ENCODE results near the gene NUP153. TPM values are rescaled to one million over a fixed set of nuclear protein-coding genes. Genes with fewer than 3 reads are reported as not detected.
"Not testable (repeated sequence)": the region's sequence is repeated elsewhere in the genome, so short reads cannot be mapped to it uniquely, and the experiment has no call there.

NUP153 gene
- total RNA-seq, 2 donors from 2014 or later = 29.4 to 31.4 TPM

- intact Hi-C loops (cut with DNase I, micrococcal nuclease) = no loop called here
- ATAC-seq (peak; percentile 73), DNase-seq (no peak)
These were observed 76.8 kb downstream of the NUP153 start for GRCh38 chr6:17629824-17630510.

- DNase-seq (no peak), ATAC-seq (no peak)
- intact Hi-C loops (cut with DNase I, micrococcal nuclease) = no loop called here
These were observed 77.9 kb downstream of the NUP153 start for GRCh38 chr6:17628873-17629272.

DNA sequence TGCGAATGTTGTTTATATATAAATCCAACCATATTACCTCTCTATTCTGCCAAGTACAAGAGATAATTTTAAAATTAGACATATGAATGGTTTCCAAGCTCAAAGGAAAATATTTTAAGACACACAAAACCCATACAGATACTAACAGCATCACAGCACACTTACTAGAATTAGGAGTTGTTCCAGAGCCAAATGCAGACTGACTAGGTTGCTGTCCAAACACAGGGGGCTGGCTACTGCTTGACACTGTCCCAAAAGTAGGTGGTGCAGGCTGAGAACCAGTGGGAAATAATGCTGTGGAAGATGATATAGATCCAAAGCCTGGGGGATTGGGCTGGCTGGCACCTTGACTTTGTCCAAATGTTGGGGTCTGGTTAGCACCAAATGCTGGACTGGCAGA lies 82.3 kb downstream of the NUP153 start:
- intact Hi-C loops (cut with DNase I, micrococcal nuclease) = no loop called here
- ATAC-seq = no peak
- no peak for DNase-seq

DNA sequence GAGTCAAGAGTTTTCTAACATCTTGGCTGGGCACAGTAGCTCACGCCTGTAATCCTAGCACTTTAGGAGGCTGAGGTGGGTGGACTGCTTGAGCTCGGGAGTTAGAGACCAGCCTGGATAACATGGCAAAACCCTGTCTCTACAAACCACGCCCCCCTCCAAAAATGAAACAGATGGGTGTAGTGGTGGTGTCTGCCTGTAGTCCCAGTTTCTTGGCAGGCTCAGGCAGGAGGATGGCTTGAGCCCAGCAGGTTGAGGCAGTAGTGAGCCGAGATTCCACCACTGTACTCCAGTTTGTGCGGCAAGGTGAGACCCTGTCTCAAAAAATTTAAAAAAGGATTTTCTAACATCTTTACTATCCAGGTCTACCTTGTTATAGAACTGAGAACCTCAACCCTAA lies 84.6 kb downstream of the NUP153 start:
- intact Hi-C loops (cut with DNase I, micrococcal nuclease) = no loop called here
- DNase-seq (no peak), ATAC-seq (no peak)

DNA sequence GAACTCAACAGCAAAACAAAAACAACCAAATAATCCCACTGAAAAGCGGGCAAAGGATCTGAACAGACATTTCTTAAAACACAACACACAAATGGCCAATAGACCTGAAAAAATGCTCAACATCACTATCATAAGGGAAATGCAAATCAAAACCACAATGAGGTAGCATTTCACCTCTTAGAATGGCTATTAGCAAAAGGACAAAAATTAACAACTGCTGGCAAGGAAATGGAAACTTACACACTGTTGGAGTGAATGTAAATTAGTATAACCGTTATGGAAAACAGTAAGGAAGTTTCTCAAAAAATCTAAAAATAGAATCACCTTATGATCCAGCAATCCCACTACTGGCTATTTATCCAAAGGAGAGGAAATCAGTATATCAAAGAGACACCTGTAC lies 85.7 kb downstream of the NUP153 start:
- no peak for ATAC-seq
- intact Hi-C loops (cut with DNase I, micrococcal nuclease) = no loop called here
- no peak for DNase-seq

DNA sequence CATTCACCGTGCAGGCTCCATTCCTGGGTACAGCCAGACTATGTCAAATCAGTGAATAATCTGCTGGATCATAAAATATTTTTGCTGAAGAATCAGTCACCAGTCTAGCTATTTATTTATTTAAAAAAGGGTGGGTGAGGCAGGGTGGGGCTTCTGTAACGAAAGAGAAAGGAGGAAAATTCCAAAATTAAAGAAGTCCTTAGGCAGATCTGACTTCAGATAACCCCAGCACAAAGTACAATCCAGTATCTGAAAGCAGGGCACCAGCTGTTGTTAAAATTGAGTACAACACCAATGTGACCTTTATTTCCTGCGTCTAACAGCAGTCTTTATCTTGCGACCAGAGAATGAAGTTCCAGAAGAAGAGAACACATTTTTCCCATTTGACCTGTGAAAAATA lies 90.9 kb downstream of the NUP153 start:
- no peak for DNase-seq
- intact Hi-C loops (cut with DNase I, micrococcal nuclease) = no loop called here
- peak; percentile 60 for ATAC-seq

DNA sequence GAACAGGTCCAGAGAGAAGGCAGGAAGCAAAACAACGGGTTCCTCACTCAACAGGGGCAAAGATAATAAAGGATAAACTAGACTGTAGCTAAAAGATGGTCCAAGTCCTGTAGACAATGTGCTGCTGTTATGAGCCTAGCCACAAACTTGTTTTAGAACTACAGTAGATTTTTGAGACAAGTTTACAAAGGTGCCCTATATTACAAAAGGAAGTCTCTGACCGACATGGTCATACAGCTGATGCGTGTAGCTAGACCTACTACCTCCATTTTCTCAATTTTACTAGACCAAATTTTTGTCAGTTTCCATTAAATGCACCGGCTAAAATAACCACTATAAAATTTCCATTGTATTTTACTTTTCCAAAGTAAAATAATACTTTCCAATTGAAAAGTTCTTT lies 94.7 kb downstream of the NUP153 start:
- no peak for DNase-seq
- intact Hi-C loops (cut with DNase I, micrococcal nuclease) = no loop called here
- ATAC-seq = no peak

DNA sequence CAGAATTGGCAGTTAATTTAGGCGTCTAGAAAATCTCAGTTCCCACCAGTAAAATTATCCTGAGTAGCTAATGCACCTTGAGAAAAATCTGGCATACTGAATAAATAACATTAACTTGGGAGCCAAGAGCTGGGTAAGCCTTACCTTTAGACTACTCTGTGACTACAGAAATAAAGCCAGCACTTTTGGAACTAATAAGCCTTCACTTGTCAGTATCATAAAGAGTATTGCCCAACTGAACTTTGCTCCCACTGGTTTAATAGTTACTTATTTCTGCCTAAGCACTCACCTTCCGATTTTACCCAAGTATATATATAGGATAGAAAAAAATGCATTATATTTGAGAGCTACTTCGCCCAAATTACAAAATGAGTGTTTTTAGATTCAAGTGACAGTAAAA lies 95.9 kb downstream of the NUP153 start:
- DNase-seq (no peak), ATAC-seq (peak; percentile 95)
- intact Hi-C loops (cut with DNase I, micrococcal nuclease) = no loop called here

- DNase-seq (no peak), ATAC-seq (no peak)
- intact Hi-C loops (cut with DNase I, micrococcal nuclease) = no loop called here
These were observed 100.1 kb downstream of the NUP153 start for GRCh38 chr6:17606606-17607005.

DNA sequence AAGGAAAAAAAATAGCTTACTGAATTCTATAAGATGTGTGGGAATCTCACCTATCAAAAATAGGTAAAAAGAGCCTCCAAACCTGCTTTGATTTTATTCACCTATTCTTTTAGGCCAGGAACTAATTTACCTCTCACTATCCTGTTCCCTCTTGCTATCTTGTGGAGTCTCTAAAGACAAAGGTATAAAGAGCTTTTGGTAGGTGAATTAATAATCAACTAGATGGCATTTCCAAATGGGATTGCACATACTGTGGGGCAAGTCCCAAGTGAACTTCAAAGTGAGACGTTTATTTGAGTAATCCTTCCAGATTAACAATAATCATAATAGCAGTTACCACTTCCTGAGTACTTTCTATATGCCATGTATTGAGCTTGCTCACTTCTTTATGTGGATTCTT lies 103.8 kb downstream of the NUP153 start:
- ATAC-seq (no peak), DNase-seq (no peak)
- intact Hi-C loops (cut with DNase I, micrococcal nuclease) = no loop called here

- ATAC-seq (no peak), DNase-seq (no peak)
- intact Hi-C loops (cut with DNase I, micrococcal nuclease) = no loop called here
These were observed 105.4 kb downstream of the NUP153 start for GRCh38 chr6:17601386-17601703.

GRCh38 chr6:17600527-17601385 lies 106.0 kb downstream of the NUP153 start:
- ATAC-seq (peak; percentile 49), DNase-seq (peak; percentile 46 to 66)
- intact Hi-C loops (cut with DNase I, micrococcal nuclease) = no loop called here

DNA sequence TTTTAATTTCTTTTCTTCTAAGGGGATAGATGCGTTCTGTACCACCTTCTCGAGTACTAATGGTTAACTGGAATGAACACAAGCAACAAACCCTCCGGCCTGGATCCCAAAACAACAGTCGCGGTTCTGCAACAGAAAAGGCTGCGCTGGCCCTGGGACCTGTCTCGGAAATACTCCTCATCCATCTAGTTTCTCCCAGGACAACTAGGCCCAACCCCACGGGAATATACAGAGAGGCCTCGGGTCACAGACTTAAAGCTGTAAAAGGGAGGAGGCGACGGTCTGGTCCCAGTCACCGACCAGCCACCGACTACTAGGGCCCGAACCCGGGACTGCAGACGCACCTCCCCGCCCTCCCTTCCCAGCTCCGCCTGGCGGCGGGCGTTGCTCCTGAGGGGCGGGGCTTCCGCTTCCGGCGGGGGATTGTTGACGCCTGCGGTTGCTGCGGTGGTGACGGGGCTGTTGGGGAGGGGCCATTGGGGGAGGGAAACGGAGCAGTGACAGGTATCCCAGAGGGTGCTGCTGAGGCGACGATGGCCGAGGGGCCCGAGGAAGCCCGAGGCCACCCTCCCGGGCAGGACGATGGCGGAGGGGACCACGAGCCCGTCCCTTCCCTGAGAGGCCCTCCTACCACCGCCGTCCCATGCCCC lies 106.7 kb downstream of the NUP153 start, which contains the start of gene FAM8A1:
TSS of gene FAM8A1 (plus strand) at position 426 of the 650 bp plus-strand sequence. CDS start at position 534, 108 bp downstream.
- DNase-seq (peak; percentile 97 to 98), ATAC-seq (peak; percentile 91)
- intact Hi-C loops (cut with DNase I, micrococcal nuclease) = no loop called here

DNA sequence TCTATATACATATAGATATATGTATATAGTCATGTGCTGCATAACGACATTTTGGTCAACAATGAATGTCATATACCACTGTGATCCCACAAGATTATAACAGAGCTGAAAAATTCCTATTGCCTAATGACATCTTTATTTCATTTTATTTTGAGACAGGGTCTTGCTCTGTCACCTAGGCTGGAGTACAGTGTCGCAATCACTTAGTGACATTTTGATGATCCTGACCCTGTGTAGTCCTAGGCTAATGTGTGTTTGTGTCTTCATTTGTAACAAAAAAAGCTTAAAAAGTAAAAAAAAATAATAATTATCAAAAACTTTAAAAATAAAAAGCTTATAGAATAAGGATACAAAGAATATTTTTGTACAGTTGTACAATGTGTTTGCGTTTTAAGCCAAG lies 110.6 kb downstream of the NUP153 start:
- ATAC-seq = no peak
- no peak for DNase-seq
- intact Hi-C loops (cut with DNase I, micrococcal nuclease) = no loop called here

- no peak for DNase-seq
- no peak for ATAC-seq
- intact Hi-C loops (cut with DNase I, micrococcal nuclease) = no loop called here
These were observed 113.5 kb downstream of the NUP153 start for GRCh38 chr6:17593246-17593645.

DNA sequence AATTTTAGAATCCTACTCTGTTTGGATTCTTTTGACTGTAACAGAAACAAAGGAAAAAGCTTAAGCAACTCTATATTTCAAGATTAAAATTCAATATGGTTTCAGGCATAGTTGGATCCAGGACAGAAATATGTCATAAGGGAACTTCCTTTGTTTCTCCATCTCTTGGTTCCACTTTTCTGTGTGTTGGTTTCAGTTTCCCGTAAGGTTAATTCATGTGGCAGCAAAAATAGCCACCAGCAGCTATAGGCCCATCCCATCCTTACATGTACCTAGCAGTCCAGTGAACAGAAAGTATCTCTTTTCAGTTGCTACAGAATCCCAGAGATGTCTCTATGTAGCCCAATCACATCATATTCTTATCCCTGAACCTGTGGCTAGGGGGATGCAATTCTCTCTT lies 115.4 kb downstream of the NUP153 start:
- DNase-seq (no peak), ATAC-seq (no peak)
- intact Hi-C loops (cut with DNase I, micrococcal nuclease) = no loop called here

GRCh38 chr6:17589406-17590096 lies 117.2 kb downstream of the NUP153 start:
- peak; percentile 48 to 78 for DNase-seq
- ATAC-seq = peak; percentile 81
- intact Hi-C loops (cut with DNase I, micrococcal nuclease) = loop anchor here in 1 of 2 donors (10.0 kb wide), 1 partner anchor 125 kb away; no protein-coding TSS in a partner anchor

- intact Hi-C loops (cut with DNase I, micrococcal nuclease) = loop anchor here in 1 of 2 donors (10.0 kb wide), 1 partner anchor 123 kb away; no protein-coding TSS in a partner anchor
- DNase-seq (no peak), ATAC-seq (peak; percentile 76)
These were observed 118.7 kb downstream of the NUP153 start for GRCh38 chr6:17588011-17588410.

DNA sequence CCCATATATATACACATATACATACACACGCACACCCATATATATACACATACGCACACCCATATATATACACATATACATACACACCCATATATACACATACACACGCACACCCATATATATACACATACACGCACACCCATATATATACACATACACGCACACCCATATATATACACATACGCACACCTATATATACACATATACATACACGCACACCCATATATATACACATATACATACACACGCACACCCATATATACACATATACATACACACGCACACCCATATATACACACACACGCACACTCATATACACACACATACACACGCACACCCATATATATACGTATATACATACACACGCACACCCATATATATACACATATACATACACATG lies 120.1 kb downstream of the NUP153 start:
- not testable (repeated sequence) for ATAC-seq, DNase-seq
- intact Hi-C loops (cut with DNase I, micrococcal nuclease) = loop anchor here in 1 of 2 donors (10.0 kb wide), 1 partner anchor 122 kb away; no protein-coding TSS in a partner anchor

All from left colon (tissue), 2 donors.